K562 (cell line): ENCODE results near the gene IDI2. TPM values are rescaled to one million over a fixed set of nuclear protein-coding genes. Genes with fewer than 3 reads are reported as not detected.

Experiments used
- ATAC-seq: fragments of 200-7000 bp; cut with Tn5 transposase; 3 replicates; pipeline ENCODE4 v1.9.1; 2020; ENCODE audit warnings: moderate library complexity
- BruUV-seq: library from RNA; stranded (reverse); fragments of 400-500 nt; replicated peaks from 2 replicates; lab custom pipeline; 2021; lab: Mats Ljungman, UMichigan
- CTCF ChIA-PET: fragments of 300-600 bp; formaldehyde crosslinking; extraction: SDS; loops from one replicate; lab custom pipeline; 2021; ENCODE audit warnings: low intra/inter-chr PET ratio; lab: Yijun Ruan, JAX
- POLR2A ChIA-PET: fragments of 300-600, 350-650 bp; sonication (Branson Sonifier 250); formaldehyde crosslinking; extraction: SDS; loops from one replicate; lab custom pipeline; 2021; ENCODE audit warnings: antibody characterized with exemption, inconsistent platforms; lab: Yijun Ruan, JAX
- DNase-seq, 4 experiments: peaks; one replicate each; pipeline versions ENCODE4 v3.0.0 to v3.0.0-alpha.2; 2011 to 2018; ENCODE audit warnings: low spot score in 3 of 4, mixed read lengths in 3 of 4; ENCODE audit errors: extremely low read depth in 1 of 4
- FAIRE-seq: peaks from 2 replicates; lab custom pipeline; 2011; peaks lifted over from hg19 to GRCh38; lab: Jason Lieb, UNC
- H2AFZ ChIP-seq: 2 replicates; pipeline ENCODE4 v1.6.0; 2011; ENCODE audit warnings: low read depth, low read length, control low read depth, inconsistent platforms
- H3K27ac ChIP-seq: fragments of 200-600 bp; 3 replicates; pipeline ENCODE4 v1.8.0; 2011; ENCODE audit warnings: low read depth, mild to moderate bottlenecking, control low read depth, inconsistent platforms, low read length, moderate library complexity, mixed read lengths; ENCODE audit errors: extremely low read depth
- H3K27me3 ChIP-seq, 2 experiments: fragments of 300-600 bp in 1 of 2; 2 replicates in 1 of 2; 3 replicates in 1 of 2; pipeline versions ENCODE4 v1.6.0 to v1.8.0; 2011; ENCODE audit warnings: inconsistent platforms in 2 of 2, low read length in 2 of 2, mild to moderate bottlenecking in 1 of 2, mixed read lengths in 1 of 2, moderate library complexity in 1 of 2; ENCODE audit not compliant: control insufficient read depth in 2 of 2, insufficient read depth in 2 of 2
- H3K36me3 ChIP-seq: fragments of 300-600 bp; 3 replicates; pipeline ENCODE4 v1.8.0; 2011; ENCODE audit warnings: mild to moderate bottlenecking, low read length, inconsistent platforms; ENCODE audit not compliant: control insufficient read depth, insufficient read depth
- H3K4me1 ChIP-seq, 2 experiments: fragments of 200-600 bp in 1 of 2; replicated peaks in 1 of 2; 2 replicates in 1 of 2; 3 replicates in 1 of 2; pipeline versions ENCODE4 v1.5.1 to v1.8.0; 2011; ENCODE audit warnings: inconsistent platforms in 2 of 2, low read length in 2 of 2, mild to moderate bottlenecking in 1 of 2, mixed read lengths in 1 of 2, moderate library complexity in 1 of 2; ENCODE audit not compliant: control insufficient read depth in 2 of 2, insufficient read depth in 2 of 2
- H3K4me2 ChIP-seq: 2 replicates; pipeline ENCODE4 v1.6.1; 2011; ENCODE audit warnings: low read length, control low read depth, inconsistent platforms, mixed read lengths; ENCODE audit not compliant: insufficient read depth
- H3K4me3 ChIP-seq: fragments of 200-600 bp; sonication (generic), shearing (Covaris generic); 2 replicates; pipeline ENCODE4 v1.5.1; 2016; ENCODE audit warnings: control low read depth, inconsistent platforms
- H3K79me2 ChIP-seq: fragments of 200-600 bp; 3 replicates; pipeline ENCODE4 v1.8.0; 2011; ENCODE audit warnings: low read length, inconsistent platforms; ENCODE audit not compliant: control insufficient read depth, insufficient read depth
- H3K9ac ChIP-seq, 2 experiments: 2 replicates each; pipeline versions ENCODE4 v1.6.0 to v1.6.1; 2011; ENCODE audit warnings: low read depth in 2 of 2, low read length in 2 of 2, control low read depth in 1 of 2, inconsistent platforms in 1 of 2, mild to moderate bottlenecking in 1 of 2, mixed read lengths in 1 of 2; ENCODE audit not compliant: insufficient read depth in 1 of 2
- H3K9me1 ChIP-seq: one replicate; pipeline ENCODE4 v1.6.0; 2011; ENCODE audit warnings: inconsistent platforms, mild to moderate bottlenecking, low read length, moderate library complexity; ENCODE audit not compliant: control insufficient read depth, insufficient read depth
- H3K9me3 ChIP-seq: replicated peaks from 2 replicates; pipeline ENCODE4 v1.5.1; 2011; ENCODE audit warnings: low read depth, low read length, inconsistent platforms; ENCODE audit not compliant: control insufficient read depth, insufficient read depth
- H4K20me1 ChIP-seq: replicated peaks from 2 replicates; pipeline ENCODE4 v1.6.1; 2011; ENCODE audit warnings: low read length, inconsistent platforms, mixed read lengths; ENCODE audit not compliant: control insufficient read depth, insufficient read depth
- CHAMP1 ChIP-seq: fragments of 450-650 bp; IDR thresholded peaks from 2 replicates; pipeline ENCODE4 v1.6.1; 2016; ENCODE audit warnings: mild to moderate bottlenecking
- CTCFL ChIP-seq: IDR thresholded peaks from 2 replicates; pipeline ENCODE4 v1.6.1; 2011; ENCODE audit warnings: borderline replicate concordance, low read depth, mild to moderate bottlenecking, moderate library complexity, low read length; ENCODE audit not compliant: insufficient read depth, poor library complexity, severe bottlenecking
- HMG20B ChIP-seq: fragments of 250-450 bp; sonication (Bioruptor Pico); IDR thresholded peaks from 2 replicates; pipeline ENCODE4 v1.5.0; 2021; ENCODE audit warnings: mild to moderate bottlenecking
- PML ChIP-seq: IDR thresholded peaks from 2 replicates; pipeline ENCODE4 v1.6.1; 2012; ENCODE audit warnings: low read length, inconsistent platforms
- POLR2A ChIP-seq: fragments of 450-650 bp; conservative IDR thresholded peaks from 2 replicates; pipeline ENCODE4 v1.6.1; 2016
- POLR2G ChIP-seq: fragments of 200-400 bp; formaldehyde crosslinking; IDR thresholded peaks from 2 replicates; pipeline ENCODE4 v1.6.1; 2017; ENCODE audit warnings: low read depth, mild to moderate bottlenecking, antibody characterized with exemption, low read length, moderate library complexity
- RBFOX2 ChIP-seq: fragments of 200-400 bp; formaldehyde crosslinking; IDR thresholded peaks from 2 replicates; pipeline ENCODE4 v1.6.1; 2017; ENCODE audit warnings: low read depth, mild to moderate bottlenecking, low read length, moderate library complexity
- RBM14 ChIP-seq: fragments of 200-400 bp; formaldehyde crosslinking; IDR thresholded peaks from 2 replicates; pipeline ENCODE4 v1.6.1; 2018; ENCODE audit warnings: low read depth, mild to moderate bottlenecking, low read length, moderate library complexity, borderline replicate concordance; ENCODE audit not compliant: insufficient read depth
- SUPT5H ChIP-seq: fragments of 450-650 bp; IDR thresholded peaks from 2 replicates; pipeline ENCODE4 v1.6.1; 2016
- XRCC3 ChIP-seq: fragments of 450-650 bp; IDR thresholded peaks from 2 replicates; pipeline ENCODE4 v1.6.1; 2017; ENCODE audit warnings: mild to moderate bottlenecking, moderate library complexity
- ZNF347 ChIP-seq: fragments of 450-650 bp; formaldehyde crosslinking; IDR thresholded peaks from 2 replicates; pipeline ENCODE4 v1.4.0; 2020; ENCODE audit warnings: low read depth, mild to moderate bottlenecking, moderate library complexity
- ZNF431 ChIP-seq: sonication (generic); formaldehyde crosslinking; IDR thresholded peaks from 2 replicates; pipeline ENCODE4 v1.8.0; 2022; ENCODE audit warnings: mild to moderate bottlenecking, missing genetic modification reagents
- ZNF695 ChIP-seq: fragments of 450-650 bp; formaldehyde crosslinking; IDR thresholded peaks from 2 replicates; pipeline ENCODE4 v1.4.0; 2020; ENCODE audit warnings: mild to moderate bottlenecking, moderate library complexity
- WGBS: fragments of 100-300 bp; shearing (Covaris generic); methylation state at CpG from one replicate; pipeline ENCODE4 v1.1.6; 2016; ENCODE audit warnings: low coverage, mixed read lengths; ENCODE audit not compliant: insufficient coverage; ENCODE audit errors: missing lambda C conversion rate; 5-methylcytosine and 5-hydroxymethylcytosine counted together
- in situ Hi-C: fragments of 300-500 bp; cut with MboI; formaldehyde crosslinking; loops from 4 replicates; pipeline ENCODE4 v1.15.0; 2018; ENCODE audit warnings: inconsistent platforms, mixed read lengths
- intact Hi-C: fragments of 100-400 bp; cut with micrococcal nuclease; formaldehyde crosslinking; loops from 2 replicates; pipeline ENCODE4 v1.14.2; 2022
- polyA plus RNA-seq, 8 experiments: library from polyadenylated mRNA; depleted of rRNA in 4 of 8; stranded (reverse) in 5 of 8; unstranded in 3 of 8; fragments of >200 nt; fragmentation: Nextera tagmentation in 2 of 8; fragmentation: Illumina TruSeq in 1 of 8; extraction: Ambion mirVana in 2 of 8; extraction: Trizol in 1 of 8; gene quantifications; 2 replicates each; pipeline versions ENCODE4 v1.2.1 to v1.2.3, GENCODE V29; 2011 to 2014; ENCODE audit warnings: inconsistent platforms in 1 of 8, missing spikeins in 1 of 8
- total RNA-seq, 7 experiments: library from RNA; depleted of rRNA in 6 of 7; stranded (reverse); fragments of >200 nt in 6 of 7; fragmentation: Illumina TruSeq in 2 of 7; extraction: Trizol in 2 of 7; gene quantifications; 2 replicates each; pipeline versions ENCODE4 v1.2.1 to v1.2.3, GENCODE V29; 2011 to 2021; ENCODE audit warnings: low replicate concordance in 1 of 7

IDI2 gene
- total and polyA plus RNA-seq, 9 of the 15 experiments (the other 6 are each of a cell fraction or from before 2014, with no cell fraction given): not detected

GRCh38 chr10:996031-996430 lies 29.6 kb downstream of the IDI2 start:
- ATAC-seq (no peak), FAIRE-seq (no peak), DNase-seq (no peak)
- Histone ChIP-seq H4K20me1 (peaks cover 2% of the 10 kb centered on the region), H3K79me2 (peaks cover 63% of the 10 kb centered on the region), H3K27ac (no peak overlapping the region), H3K4me2 (no peak overlapping the region), H3K9me3 (no peaks in the 10 kb centered on the region), H3K36me3 (peaks cover 92% of the 10 kb centered on the region), H3K9ac (no peak overlapping the region), H3K4me1 (peaks cover under 1% of the 10 kb centered on the region in 2 experiments; a peak in 1 of 5 replicates), H3K27me3 (no peaks in the 10 kb centered on the region), H3K4me3 (no peak overlapping the region), H3K9me1 (no peaks in the 10 kb centered on the region), H2AFZ (no peak overlapping the region)
- ChIA-PET CTCF (no interaction called here), POLR2A (interaction anchor here (0.8 kb wide), 1 partner anchor 46 kb away, joined by 3 read pairs; no protein-coding TSS in a partner anchor)
- in situ Hi-C loops (no loop called here), intact Hi-C loops (no loop called here)
- WGBS: 98% methylated on average over 12 of the region's 12 CpGs
- no TSS peak for BruUV-seq
- TF ChIP-seq RBFOX2 (0 out of 2 replicates have a peak, but pooled peaks have one; percentile 24), ZNF695 (no peak), RBM14 (no peak)

GRCh38 chr10:995559-995926 lies 30.1 kb downstream of the IDI2 start:
- Histone ChIP-seq H3K36me3 (peaks cover 92% of the 10 kb centered on the region), H3K27ac (no peak overlapping the region), H3K27me3 (no peaks in the 10 kb centered on the region), H3K79me2 (peaks cover 63% of the 10 kb centered on the region), H3K4me3 (no peak overlapping the region), H3K4me2 (no peak overlapping the region), H4K20me1 (peaks cover 7% of the 10 kb centered on the region), H3K9me1 (no peaks in the 10 kb centered on the region), H3K9me3 (no peaks in the 10 kb centered on the region), H3K9ac (no peak overlapping the region), H3K4me1 (peaks cover 5 to 6% of the 10 kb centered on the region in 2 experiments; a peak in 4 of 5 replicates), H2AFZ (no peak overlapping the region)
- DNase-seq (no peak), ATAC-seq (0 out of 3 replicates have a peak, but pooled peaks have one; percentile 25), FAIRE-seq (no peak)
- intact Hi-C loops (no loop called here), in situ Hi-C loops (no loop called here)
- 100% methylated on average over 2 of the region's 7 CpGs for WGBS
- CTCF ChIA-PET: no interaction called here
- POLR2A ChIA-PET: interaction anchor here (0.7 to 0.8 kb wide), 2 partner anchors 9 to 45 kb away, joined by 3 read pairs; no protein-coding TSS in a partner anchor
- BruUV-seq: no TSS peak
- TF ChIP-seq POLR2A (peak; percentile 32; the same call in 1 of the 2 replicates), HMG20B (no peak), PML (no peak), POLR2G (0 out of 2 replicates have a peak, but pooled peaks have one; percentile 23), CHAMP1 (no peak), ZNF347 (CRISPR knock-in tag) (no peak), ZNF431 (CRISPR knock-in tag) (no peak), RBFOX2 (peak; percentile 34), SUPT5H (0 out of 2 replicates have a peak, but pooled peaks have one; percentile 20), CTCFL (no peak), XRCC3 (no peak)
